Kidney tubule cell (primary cell): ENCODE results near the gene ITGA8.
"Not testable (repeated sequence)": the region's sequence is repeated elsewhere in the genome, so short reads cannot be mapped to it uniquely, and the experiment has no call there.

Experiments used
- DNase-seq: peaks from one replicate; pipeline ENCODE4 v3.0.0-alpha.2; 2018; ENCODE audit warnings: low spot score

ITGA8 gene

DNA sequence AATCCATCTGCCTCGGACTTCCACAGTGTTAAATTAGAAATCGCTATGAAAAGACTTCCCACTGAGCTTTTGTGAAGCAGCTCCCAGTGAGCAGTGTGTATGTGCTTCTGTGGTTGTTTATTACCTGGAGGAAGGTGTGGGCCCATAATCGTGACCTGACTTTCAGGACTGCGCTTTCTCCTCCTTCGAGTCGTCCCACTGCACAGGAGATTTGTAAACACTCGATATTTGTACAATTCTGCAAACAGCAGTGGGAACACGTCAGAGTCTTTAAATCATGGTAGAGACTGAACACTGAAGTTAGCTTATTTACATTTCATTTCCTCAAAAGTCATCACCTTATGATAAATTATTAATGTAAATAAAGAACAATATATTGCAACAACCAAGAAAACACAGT lies 171.4 kb downstream of the ITGA8 start:
- no peak for DNase-seq

DNA sequence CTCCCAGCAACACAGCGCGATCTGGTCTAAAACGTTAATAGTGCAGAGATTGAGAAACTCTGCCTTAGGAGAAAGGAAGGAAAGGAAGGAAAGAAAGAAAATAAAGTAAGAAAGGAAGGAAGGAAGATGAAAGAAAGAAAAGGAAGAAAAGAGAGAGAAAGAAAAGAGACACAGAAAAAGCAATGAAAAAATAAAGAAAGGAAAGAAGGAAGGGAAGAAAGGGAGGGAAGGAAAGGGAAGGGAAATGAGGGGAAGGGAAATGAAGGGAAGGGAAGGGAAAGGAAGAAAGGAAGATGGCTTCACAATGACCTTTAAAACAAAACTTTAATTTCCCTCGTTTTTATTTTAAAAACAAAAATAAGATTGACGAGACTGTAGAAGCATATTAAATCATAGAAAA lies 173.1 kb downstream of the ITGA8 start:
- DNase-seq = no peak

- DNase-seq = no peak
These were observed 173.8 kb downstream of the ITGA8 start for GRCh38 chr10:15545884-15546283.

DNA sequence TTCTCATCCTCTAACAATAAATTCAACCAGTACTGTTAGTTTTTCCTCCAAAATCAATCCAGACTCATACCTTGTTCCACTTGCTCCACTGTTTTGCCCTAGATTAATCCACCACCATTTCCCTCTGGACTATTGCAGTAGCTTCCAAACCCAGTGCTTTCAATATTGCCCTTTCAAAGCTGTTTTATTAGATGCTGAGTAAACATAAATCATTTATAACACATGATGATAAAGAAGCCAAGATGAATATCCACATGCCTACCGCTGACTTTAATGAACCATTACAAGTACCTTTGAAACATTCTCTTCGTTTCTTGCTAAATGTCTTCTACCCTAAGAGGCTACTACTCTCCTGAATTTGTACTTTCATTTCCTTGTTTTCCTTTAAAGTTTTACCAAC lies 174.5 kb downstream of the ITGA8 start:
- no peak for DNase-seq

DNA sequence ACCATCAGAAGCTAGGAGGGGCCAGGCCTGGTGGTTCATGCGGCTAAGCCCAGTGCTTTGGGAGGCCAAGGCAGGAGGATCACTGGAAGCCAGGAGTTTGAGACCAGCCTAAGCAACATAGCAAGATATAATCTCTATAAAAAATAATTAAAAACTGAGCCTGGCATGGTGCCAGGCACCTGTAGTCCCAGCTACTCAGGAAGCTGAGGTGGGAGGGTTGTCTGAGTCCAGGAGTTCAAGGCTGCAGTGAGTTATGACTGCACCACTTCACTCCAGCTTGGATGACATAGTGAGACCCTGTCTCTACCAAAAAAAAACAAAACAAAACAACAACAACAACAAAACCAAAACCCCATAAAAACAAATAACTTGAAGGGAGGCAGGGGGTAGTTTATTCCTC lies 175.7 kb downstream of the ITGA8 start:
- no peak for DNase-seq

DNA sequence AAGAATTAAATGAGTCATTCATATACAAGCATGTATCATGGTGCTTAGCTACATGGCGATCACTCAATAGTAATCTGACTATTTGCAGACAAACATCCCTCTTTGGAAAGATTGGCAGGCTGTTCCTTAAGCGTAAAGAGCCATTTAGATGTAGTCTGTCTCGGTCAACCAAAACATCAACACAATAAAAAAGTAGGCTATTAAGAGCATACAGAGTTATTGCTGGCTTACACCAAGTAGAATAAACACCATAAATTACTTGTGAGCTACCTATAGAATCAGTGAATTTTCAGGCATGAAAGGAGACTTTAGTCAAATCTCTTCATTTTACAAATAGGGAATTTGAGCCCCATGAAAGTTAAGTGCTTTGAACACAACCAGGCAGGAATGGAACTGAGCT lies 176.9 kb downstream of the ITGA8 start:
- no peak for DNase-seq

- no peak for DNase-seq
These were observed 178.3 kb downstream of the ITGA8 start for GRCh38 chr10:15541376-15541775.

- no peak for DNase-seq
These were observed 179.0 kb downstream of the ITGA8 start for GRCh38 chr10:15540727-15541126.

- no peak for DNase-seq
These were observed 180.5 kb downstream of the ITGA8 start for GRCh38 chr10:15539262-15539661.

- not testable (repeated sequence) for DNase-seq
These were observed 184.7 kb downstream of the ITGA8 start for GRCh38 chr10:15534928-15535538.

- DNase-seq = no peak
These were observed 187.6 kb downstream of the ITGA8 start for GRCh38 chr10:15531927-15532722.

DNA sequence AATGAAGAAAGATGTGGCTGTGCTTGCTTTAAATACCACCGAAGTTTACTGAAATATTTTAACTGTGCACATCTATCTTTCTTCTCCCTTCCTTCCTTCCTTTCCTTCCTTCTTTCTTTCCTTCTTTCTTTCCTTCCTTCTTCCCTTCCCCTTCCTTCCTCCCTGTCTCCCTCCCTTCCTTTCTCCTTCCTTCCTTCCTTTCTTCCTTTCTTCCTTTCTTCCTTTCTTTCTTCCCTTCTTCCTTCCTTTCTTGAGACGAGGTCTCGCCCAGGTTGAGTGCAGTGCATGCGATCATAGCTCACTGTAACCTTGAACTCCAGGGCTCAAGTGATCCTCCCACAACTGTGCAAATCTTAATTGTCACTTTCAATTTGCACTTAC lies 190.9 kb downstream of the ITGA8 start:
- no peak for DNase-seq

DNA sequence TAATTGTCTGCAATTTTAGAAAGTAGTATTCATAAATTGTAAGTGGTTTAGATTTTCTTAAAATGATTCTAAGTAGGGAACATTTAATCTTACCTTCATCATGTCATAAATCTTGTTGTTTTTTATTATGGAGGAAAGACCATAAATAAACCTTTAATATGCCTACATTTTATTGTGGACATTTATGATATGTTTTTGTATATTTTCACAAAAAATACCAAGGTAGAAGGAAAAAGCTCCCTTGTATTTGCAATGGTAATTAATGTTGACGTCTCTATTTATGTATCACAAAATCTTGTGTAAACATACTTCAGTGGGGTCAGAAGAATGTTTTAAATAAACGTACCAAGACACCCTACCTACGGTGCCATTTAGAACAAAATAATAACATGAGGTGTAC lies 193.0 kb downstream of the ITGA8 start:
- DNase-seq = no peak

- no peak for DNase-seq
These were observed 198.3 kb downstream of the ITGA8 start for GRCh38 chr10:15521328-15521903.

DNA sequence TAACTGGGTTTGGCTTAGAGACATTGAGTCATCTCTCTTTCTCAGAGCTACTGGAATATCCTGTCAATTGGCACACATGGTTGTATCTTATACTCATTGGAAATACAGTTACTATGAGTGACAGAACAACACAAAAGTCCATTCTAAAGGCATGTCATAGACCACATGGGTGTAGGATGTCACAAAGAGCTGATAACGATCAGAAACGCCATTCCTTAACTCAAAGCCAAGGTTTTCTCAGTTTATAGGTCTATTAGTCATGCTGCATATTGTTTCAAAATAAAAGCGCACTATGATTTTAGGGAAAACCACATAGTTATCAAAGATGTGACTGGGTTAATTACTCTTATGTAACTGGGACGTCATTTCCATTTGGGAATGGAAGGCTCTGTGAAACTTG lies 201.5 kb downstream of the ITGA8 start:
- DNase-seq = no peak

DNA sequence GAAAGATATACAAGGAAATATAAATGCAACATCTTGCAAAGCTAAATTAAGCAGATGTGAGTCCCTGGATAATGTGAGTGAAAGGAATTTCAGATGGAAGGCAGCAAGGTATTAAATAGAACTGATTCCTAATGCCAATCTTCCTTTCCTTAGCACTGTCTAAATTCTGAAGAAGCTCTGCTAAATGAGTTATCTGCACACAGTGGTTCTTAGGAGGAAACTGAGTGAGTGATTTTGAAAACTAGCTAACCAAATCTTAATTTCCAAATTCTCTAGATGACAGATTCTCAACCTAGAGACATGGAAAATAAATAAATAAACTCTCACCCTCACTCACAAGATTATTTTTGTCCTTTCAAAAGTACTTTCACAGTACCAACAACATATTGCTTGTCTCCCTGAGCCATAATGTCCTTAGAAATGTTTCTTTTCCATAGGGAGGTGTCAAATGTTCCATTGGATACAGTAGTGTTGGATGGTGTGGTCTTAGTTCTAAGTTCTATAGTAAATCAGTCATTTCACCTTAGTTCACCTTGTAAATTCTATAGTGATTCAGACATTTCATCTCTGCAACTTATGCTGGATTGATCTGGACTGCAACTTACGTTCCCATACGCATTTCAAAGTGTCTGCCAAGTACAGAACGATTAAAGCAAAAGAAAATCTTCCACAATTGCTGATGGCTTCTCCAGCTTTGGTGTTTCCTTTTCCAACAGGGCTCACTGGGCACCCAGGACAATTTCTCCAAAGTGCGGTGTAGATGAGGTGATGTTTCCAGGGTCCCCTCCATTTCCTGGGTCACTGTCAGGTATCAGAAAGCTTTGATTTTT lies 203.3 kb downstream of the ITGA8 start:
- no peak for DNase-seq

GRCh38 chr10:15515202-15515601 lies 204.5 kb downstream of the ITGA8 start:
- no peak for DNase-seq

DNA sequence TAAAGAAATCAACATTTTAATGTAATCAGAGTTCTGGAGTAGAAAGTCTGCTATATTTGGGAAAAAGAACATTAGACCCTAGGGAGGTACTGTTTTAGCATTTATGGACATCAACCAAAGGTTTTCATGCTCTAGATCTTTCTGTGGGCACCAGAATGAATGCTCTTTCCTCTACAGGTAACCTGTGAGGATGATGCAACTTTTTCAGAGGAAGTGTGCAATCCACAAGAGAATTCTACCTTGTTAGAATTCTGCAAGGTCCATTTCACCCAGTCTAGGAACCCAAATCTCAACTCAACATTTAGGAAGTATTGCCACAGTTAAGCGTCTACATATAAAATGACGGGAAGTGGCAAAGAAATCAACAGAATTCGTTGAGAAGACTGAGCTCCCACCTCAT lies 208.8 kb downstream of the ITGA8 start:
- no peak for DNase-seq

- no peak for DNase-seq
These were observed 214.4 kb downstream of the ITGA8 start for GRCh38 chr10:15505329-15505728.

- no peak for DNase-seq
These were observed 215.5 kb downstream of the ITGA8 start for GRCh38 chr10:15504101-15504840.

DNA sequence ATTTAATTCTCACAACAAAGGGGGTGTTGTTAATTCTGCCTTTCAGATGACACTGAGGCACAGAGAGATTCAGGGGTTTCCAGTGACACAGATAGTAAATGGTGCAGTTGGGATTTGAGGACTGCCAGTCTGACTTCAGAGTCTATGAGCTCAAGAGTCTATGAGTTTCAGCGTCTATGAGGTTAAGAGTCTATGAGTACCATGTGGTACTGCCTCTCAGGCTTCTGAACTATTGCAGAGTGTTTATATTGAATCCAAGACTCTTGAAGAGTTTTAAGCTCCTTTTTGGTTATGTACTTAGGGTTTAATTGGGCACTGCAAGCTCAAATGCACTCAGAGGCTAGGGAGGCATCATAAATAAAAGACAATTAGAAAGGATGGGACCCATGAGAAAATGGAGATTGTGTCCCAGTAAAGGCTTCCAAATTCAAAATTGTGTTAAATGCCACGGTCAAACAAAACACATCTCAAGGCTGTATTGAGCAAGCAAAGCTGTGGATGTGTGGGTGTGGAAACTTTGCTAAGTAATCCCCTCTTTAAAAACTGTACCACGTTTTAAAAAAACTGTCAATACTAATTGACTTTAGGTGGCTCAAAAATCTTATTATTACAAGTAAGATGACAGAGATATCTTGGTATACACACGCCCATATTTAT lies 224.7 kb downstream of the ITGA8 start:
- no peak for DNase-seq
